Activated CD4-positive, alpha-beta T cell treated with anti-CD3 and anti-CD28 coated beads, Interleukin-2, amount 10 ng/mL, durations not matched to agents 7 days and 5 days (primary cell): Measurements from ENCODE around the gene EGR4. TPM values are rescaled to one million over a fixed set of nuclear protein-coding genes. Genes with fewer than 3 reads are reported as not detected.

Experiments used
- CTCF ChIA-PET: fragments of 350-600 bp; sonication (Branson Sonifier 250); formaldehyde crosslinking; loops from one replicate; lab custom pipeline; 2021; ENCODE audit warnings: antibody characterized with exemption; lab: Charles Lee
- POLR2A ChIA-PET: fragments of 350-600 bp; sonication (Branson Sonifier 250); formaldehyde crosslinking; loops from one replicate; lab custom pipeline; 2021; ENCODE audit warnings: antibody characterized with exemption; lab: Charles Lee
- DNase-seq: peaks from one replicate; pipeline ENCODE4 v3.0.0-alpha.2; 2020
- H3K27ac Mint-ChIP-seq: one replicate; pipeline ENCODE4 v1.8.0; 2021; ENCODE audit warnings: mild to moderate bottlenecking, moderate library complexity, mixed read lengths
- H3K27me3 Mint-ChIP-seq: one replicate; pipeline ENCODE4 v1.8.0; 2021; ENCODE audit warnings: mixed read lengths
- H3K36me3 Mint-ChIP-seq: one replicate; pipeline ENCODE4 v1.8.0; 2021; ENCODE audit warnings: low read depth, mixed read lengths
- H3K4me1 Mint-ChIP-seq: one replicate; pipeline ENCODE4 v1.8.0; 2021; ENCODE audit warnings: mixed read lengths
- H3K4me3 Mint-ChIP-seq: one replicate; pipeline ENCODE4 v1.8.0; 2021; ENCODE audit warnings: mild to moderate bottlenecking, moderate library complexity, mixed read lengths
- H3K9me3 Mint-ChIP-seq: one replicate; pipeline ENCODE4 v1.8.0; 2021; ENCODE audit warnings: mixed read lengths
- total RNA-seq, 2 experiments: library from RNA; stranded (reverse); gene quantifications; one replicate each; pipeline ENCODE4 v1.2.3, GENCODE V29; 2021

Gene EGR4
- total RNA-seq, 2 experiments from 2014 or later = not detected

DNA sequence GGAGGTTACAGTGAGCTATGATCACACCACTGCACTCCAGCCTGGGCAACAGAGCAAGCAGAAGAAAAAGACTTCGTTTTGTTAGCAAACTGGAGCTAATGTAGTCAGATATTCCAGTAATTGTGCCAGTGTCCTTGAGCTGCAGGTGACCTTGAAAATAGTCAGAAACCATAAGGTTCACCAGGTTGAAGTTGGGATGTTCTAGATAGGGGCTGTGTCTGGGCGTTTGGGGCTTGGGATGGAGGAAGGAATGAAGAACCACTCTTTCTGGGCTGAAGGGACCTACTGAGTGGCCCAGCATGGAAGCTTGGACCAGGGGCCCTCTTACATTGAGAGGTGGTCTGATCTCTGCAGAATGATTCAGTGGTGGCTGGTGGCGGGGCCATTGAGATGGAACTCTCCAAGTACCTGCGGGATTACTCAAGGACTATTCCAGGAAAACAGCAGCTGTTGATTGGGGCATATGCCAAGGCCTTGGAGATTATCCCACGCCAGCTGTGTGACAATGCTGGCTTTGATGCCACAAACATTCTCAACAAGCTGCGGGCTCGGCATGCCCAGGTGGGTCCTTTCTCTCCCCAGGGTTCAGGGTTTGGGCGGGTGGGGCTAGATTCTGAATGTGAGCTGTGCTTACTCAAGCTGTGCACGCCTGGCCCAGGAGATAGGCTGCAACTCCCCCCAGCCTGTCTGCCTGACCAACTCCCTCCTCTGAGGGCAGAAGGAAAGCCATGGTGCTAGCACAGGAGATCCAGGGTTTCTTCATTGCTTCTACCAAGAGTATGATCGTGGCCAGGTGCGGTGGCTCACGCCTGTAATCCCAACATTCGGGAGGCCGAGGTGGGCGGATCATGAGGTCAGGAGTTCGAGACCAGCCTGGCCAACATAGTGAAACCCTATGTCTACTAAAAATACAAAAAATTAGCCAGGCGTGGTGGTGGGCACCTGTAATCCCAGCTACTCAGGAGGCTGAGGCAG, 42.2 kb downstream of the EGR4 start:
- no peaks in the 10 kb centered on the region for H3K9me3 Mint-ChIP-seq

DNA sequence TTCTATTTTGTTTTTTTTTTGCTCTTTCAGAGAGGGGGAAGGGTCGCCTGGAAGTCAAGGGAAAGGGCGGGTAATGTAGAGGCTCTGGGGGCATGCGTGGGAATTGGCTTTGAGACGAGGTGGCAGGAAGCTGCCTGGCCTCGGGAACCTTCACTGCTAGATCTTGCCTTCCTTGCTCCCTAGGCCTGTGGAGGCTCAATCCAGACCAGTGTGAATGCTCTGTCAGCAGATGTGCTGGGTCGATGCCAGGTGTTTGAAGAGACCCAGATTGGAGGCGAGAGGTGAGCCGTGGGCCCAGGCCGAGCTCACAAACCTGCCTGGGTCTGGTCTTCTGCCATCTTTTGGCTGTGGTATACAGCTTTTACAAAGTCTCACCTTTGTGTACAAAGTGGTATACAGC, 43.7 kb downstream of the EGR4 start:
- H3K4me3 Mint-ChIP-seq = no peak overlapping the region
- no peaks in the 10 kb centered on the region for H3K27me3 Mint-ChIP-seq
- no peak overlapping the region for H3K27ac Mint-ChIP-seq
- POLR2A ChIA-PET = no interaction called here
- CTCF ChIA-PET = no interaction called here
- no peak for DNase-seq
- H3K9me3 Mint-ChIP-seq = no peaks in the 10 kb centered on the region
- H3K36me3 Mint-ChIP-seq = peaks cover 63% of the 10 kb centered on the region
- no peaks in the 10 kb centered on the region for H3K4me1 Mint-ChIP-seq

More for the DNA sequence above, 42.2 kb downstream of the EGR4 start:
- POLR2A ChIA-PET = no interaction called here
- CTCF ChIA-PET = interaction anchor here (1.2 kb wide), 2 partner anchors 15 to 74 kb away, joined by 3 to 4 read pairs; no protein-coding TSS in a partner anchor
- no peak overlapping the region for H3K27ac Mint-ChIP-seq
- H3K27me3 Mint-ChIP-seq = no peaks in the 10 kb centered on the region
- H3K4me3 Mint-ChIP-seq = no peak overlapping the region
- peaks cover 53% of the 10 kb centered on the region for H3K36me3 Mint-ChIP-seq
- DNase-seq = no peak
- H3K4me1 Mint-ChIP-seq = no peaks in the 10 kb centered on the region

DNA sequence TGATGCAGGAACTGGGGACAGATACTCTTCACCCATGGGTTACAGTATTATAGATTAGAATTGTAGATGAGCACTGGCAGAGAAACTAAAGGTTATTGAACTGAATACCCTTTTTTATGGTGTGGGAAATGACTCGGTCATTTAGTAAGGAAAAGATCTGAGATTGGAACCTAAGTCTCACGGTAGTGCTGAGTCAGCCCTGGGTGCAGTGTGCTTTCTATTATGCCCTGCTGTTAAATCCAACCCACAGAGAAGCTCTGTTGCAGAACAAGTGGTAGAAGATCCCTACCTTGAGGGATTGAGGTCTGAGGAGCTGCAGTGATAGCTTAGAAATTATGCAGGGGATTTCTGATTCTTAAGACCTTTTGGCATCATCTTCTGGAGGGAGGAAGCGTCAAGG, 46.5 kb downstream of the EGR4 start:
- Mint-ChIP-seq H3K36me3 (peaks cover 63% of the 10 kb centered on the region), H3K9me3 (no peaks in the 10 kb centered on the region), H3K27ac (no peak overlapping the region), H3K4me1 (peaks cover 7% of the 10 kb centered on the region), H3K27me3 (no peaks in the 10 kb centered on the region), H3K4me3 (no peak overlapping the region)
- DNase-seq = no peak
- POLR2A ChIA-PET = no interaction called here
- CTCF ChIA-PET = interaction anchor here (1.0 to 1.7 kb wide), 4 partner anchors 8 to 13 kb away, joined by 3 to 4 read pairs (median 4); partner anchors contain the start of genes CCT7 and PRADC1

DNA sequence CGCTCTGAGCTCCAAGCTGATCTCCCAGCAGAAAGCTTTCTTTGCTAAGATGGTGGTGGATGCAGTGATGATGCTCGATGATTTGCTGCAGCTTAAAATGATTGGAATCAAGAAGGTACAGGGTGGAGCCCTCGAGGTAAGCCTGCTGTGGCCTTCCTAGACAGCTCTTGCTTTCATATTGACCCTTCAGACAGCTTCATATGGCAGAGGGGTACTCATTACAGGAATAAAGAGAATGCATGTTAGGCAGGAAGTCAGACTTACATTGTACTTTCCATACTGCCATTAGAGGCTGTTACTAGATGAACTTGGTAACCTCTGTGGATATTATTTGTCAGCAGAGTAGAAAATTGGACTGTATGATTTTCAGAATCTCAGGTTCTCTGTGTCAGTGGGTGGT, 48.8 kb downstream of the EGR4 start:
- ChIA-PET CTCF (interaction anchor here (0.6 to 3.9 kb wide), 5 partner anchors 8 to 392 kb away, joined by 3 to 17 read pairs (median 3); partner anchors contain the start of genes CCT7 and PRADC1), POLR2A (no interaction called here)
- no peak overlapping the region for H3K4me3 Mint-ChIP-seq
- peak overlapping the region; percentile 2 for H3K27ac Mint-ChIP-seq
- no peaks in the 10 kb centered on the region for H3K27me3 Mint-ChIP-seq
- H3K9me3 Mint-ChIP-seq = no peaks in the 10 kb centered on the region
- no peak for DNase-seq
- peaks cover 52% of the 10 kb centered on the region for H3K36me3 Mint-ChIP-seq
- H3K4me1 Mint-ChIP-seq = peaks cover 7% of the 10 kb centered on the region

DNA sequence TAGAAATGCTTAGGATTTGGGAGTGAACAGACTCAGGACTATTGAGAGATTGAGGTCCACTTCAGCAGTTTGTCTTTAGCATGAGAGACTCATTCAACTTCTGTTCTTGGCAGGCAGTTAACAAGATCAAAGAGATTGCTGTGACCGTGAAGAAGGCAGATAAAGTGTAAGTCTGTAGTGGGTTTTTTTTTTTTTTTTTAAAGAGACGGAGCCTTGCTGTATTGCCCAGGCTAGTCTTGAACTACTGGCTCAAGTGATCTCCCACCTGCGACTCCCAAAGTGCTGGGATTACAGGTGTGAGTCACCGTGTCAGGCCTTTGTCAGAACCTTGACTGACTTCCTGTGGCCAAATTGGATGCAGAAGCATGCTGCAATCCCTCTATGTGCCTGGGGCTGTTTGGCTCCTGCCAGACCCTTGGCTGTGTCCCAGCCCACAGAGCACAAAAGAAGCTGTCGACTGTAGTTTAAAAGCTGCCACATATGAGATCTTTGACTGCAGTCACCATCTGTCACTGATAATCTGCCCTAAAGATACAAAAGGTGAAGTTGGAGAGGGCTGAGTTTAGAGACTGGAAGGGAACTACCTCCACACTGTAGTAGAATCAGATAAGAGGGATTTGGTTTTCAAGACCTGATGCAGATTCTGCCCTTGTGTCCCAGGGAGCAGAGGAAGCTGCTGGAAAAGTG, 49.3 kb downstream of the EGR4 start:
- Mint-ChIP-seq H3K27ac (peak overlapping the region; percentile 2), H3K9me3 (no peaks in the 10 kb centered on the region), H3K4me1 (peaks cover 11% of the 10 kb centered on the region), H3K27me3 (no peaks in the 10 kb centered on the region), H3K36me3 (peaks cover 54% of the 10 kb centered on the region), H3K4me3 (no peak overlapping the region)
- no peak for DNase-seq
- ChIA-PET POLR2A (no interaction called here), CTCF (interaction anchor here (0.9 to 3.9 kb wide), 4 partner anchors 8 to 46 kb away, joined by 3 to 17 read pairs (median 6); partner anchors contain the start of genes CCT7 and PRADC1)

Other genes starting within 250 kb of the EGR4 start
- 1 to 10 TPM; 7.0 to 10.0 TPM for gene SFXN5, start 221.8 kb downstream of the EGR4 start, total RNA-seq
- gene RAB11FIP5, start 180.6 kb downstream of the EGR4 start, total RNA-seq = 1 to 10 TPM; 8.5 to 8.7 TPM
- gene NOTO, start 91.0 kb downstream of the EGR4 start, total RNA-seq = not detected
- 10 to 100 TPM; 13.6 to 16.5 TPM for gene SMYD5, start 79.3 kb downstream of the EGR4 start, total RNA-seq
- 10 to 100 TPM; 12.5 to 13.7 TPM for gene PRADC1, start 60.3 kb downstream of the EGR4 start, total RNA-seq
- 100 to 1,000 TPM; 281 to 310 TPM for gene CCT7, start 59.2 kb downstream of the EGR4 start, total RNA-seq
- gene FBXO41, start 9.1 kb downstream of the EGR4 start, total RNA-seq = 10 to 100 TPM; 18.2 to 20.2 TPM
- 10 to 100 TPM; 20.6 to 25.1 TPM for gene ALMS1, start 92.3 kb upstream of the EGR4 start, total RNA-seq